Measurements from ENCODE around the gene SLFN5.
"Not testable (repeated sequence)": the region's sequence is repeated elsewhere in the genome, so short reads cannot be mapped to it uniquely, and the experiment has no call there.

The SLFN5 gene

GRCh38 chr17:35291802-35292201, 48.9 kb downstream of the SLFN5 start:
- peak; percentile 47 for DNase-seq (ENCODE audit: low spot score)

DNA sequence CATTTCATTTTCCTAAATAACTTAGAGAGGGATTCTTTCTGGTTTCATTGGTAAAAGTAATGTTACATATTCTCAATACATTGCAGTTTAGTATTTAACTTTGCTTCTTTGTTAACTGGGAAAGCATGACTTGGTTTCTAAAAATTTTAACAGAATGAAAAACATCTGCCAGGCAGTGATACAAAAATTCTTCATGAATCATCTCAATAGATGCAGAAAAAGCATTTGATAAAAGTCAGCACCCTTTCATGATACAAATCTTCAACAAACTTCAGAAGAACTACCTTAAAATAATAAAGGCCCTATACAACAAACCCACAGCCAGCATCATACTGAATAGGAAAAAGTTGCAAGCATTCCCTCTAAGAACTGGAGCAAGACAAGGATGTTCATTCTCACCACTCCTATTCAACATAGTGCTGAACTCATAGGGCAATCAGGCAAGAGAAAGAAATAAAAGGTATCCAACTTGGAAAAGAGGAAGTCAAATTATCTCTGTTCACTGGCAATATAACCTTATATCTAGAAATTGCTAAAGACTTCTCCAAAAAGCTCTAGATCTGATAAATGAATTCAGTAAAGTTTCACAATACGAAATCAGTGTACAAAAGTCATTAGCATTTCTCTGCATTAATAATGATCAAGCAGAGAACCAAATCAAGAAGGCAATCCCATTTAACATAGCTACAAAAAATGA, 50.4 kb downstream of the SLFN5 start:
- no peak for DNase-seq (ENCODE audit: low spot score)

GRCh38 chr17:35294756-35295155, 51.9 kb downstream of the SLFN5 start:
- no peak for DNase-seq (ENCODE audit: low spot score)

DNA sequence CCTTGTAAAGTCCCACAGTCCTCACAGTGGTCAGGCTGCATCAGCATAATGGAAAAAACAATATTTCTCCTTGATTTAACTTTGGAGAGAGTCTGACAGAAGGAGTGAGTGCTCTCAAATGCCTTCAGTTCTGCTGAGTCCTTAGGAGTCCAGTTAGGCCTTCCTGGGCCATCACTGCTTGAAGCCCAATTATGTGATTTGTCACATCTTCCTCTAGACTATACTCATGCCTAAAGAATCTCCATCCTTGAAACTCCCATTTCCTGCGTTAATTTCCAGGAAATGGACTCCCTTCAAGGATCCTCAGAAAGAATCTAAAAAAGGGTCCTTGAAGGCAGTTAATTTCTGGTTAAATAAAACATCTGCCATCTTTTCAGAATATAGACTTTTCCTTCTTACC, 52.8 kb downstream of the SLFN5 start:
- no peak for DNase-seq (ENCODE audit: low spot score)

DNA sequence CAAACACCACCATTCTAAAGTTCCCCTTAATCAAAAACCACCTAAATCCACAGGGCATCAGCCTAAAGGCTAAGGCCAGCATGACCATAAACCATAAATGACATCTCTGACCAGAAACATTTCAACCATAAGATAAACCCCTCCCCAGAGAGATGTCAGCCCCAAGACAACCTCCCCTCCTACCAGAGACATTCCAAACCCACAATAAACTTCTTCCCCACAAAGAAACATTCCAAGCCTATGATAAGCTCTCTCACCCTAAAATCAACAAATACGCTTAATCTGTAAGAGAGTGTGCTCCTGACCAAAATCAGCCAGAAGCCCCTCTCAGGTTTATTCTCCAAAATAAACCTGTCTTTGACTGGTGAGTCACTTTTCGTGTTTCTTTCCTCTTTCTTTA, 54.8 kb downstream of the SLFN5 start:
- no peak for DNase-seq (ENCODE audit: low spot score)

GRCh38 chr17:35298639-35299038, 55.8 kb downstream of the SLFN5 start:
- no peak for DNase-seq (ENCODE audit: low spot score)

- no peak for DNase-seq (ENCODE audit: low spot score)
Observed at GRCh38 chr17:35299135-35299534, 56.3 kb downstream of the SLFN5 start.

GRCh38 chr17:35309345-35309744, 66.5 kb downstream of the SLFN5 start:
- DNase-seq (ENCODE audit: low spot score): not testable (repeated sequence)

GRCh38 chr17:35312346-35312745, 69.5 kb downstream of the SLFN5 start:
- DNase-seq (ENCODE audit: low spot score): no peak

DNA sequence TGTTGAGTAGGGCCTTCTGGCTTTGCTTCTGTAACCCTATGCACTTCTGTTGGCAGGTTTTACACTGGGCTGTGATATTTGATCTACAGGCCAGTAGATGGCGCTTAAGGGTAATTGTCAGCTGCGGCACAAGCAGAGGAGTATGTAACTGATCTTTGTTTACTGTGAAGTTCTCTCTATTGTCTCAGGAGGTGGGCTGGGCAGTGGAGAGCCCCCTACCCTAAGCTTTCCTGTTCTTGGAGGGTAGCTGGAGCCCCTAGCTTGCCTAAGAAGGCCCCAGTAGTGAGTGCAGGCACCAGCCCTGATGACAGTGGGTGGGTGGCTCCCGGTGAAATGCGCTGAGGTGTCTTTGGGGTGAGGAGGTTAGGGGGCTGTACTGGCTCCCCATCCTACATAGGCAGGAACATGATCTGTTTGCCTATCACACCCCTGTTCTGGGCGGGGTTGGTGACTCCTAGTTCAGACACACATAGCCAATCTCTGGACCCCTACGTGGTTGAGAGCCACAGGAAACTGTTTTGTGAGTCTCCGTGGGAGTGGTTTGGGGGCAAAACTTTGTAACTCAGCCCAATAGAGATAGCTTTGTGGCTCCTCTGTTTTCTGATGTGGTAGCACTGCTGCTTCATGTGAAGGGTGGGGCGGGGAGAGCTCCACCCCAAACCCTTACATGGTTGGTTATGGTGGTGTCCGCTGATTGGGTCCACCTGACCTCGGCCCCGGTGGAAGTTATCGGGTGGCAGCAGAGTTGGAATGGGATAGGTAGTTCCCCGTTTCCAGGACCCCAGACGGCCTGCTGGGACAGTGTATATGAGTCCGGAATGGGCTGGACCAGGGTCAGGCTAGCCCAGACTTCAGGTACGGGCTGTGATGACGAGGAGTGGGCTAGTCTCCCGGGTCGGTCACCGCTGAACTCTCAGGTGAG, 70.2 kb downstream of the SLFN5 start:
- DNase-seq (ENCODE audit: low spot score): peak; percentile 68

- peak; percentile 5 for DNase-seq (ENCODE audit: low spot score)
Observed at GRCh38 chr17:35313875-35314409, 71.1 kb downstream of the SLFN5 start.

DNA sequence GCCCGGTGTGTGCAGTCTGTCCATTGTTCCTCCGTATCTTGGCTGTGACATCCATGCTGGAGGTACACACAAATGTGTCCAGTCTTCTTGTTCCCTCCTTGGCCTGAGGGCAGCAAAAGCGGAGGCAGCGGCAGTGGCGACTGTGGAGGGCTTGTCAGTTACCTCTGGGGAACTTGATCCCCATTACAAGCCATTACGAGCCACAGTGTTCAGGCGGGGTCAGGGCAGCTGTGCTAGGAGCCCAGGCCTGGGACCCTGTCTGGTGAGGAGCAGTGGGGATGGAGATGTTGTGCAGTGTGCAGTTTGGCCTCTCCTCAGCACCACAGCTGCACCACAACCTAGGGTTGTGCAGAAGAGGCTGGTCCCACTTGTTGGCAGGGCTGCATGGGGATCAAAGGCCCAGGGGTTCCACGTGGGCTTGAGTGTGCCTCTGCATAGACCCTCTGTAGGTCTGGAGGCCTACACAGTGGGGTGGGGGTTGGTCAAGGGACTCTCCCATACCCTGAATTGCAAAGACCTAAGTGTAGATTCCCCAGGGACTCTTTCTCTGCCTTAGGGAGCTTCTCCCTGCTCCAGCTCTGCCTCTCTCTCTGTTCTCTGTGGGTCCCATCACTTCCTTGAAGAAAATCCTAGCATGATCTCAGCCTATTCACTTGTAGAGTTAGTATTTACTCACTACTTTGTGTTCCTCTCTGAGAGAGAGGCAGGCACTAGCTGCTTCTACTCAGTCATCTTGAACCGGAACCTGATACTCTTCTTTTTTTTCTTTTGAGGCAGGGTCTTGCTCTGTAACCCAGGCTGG, 71.7 kb downstream of the SLFN5 start:
- no peak for DNase-seq (ENCODE audit: low spot score)

DNA sequence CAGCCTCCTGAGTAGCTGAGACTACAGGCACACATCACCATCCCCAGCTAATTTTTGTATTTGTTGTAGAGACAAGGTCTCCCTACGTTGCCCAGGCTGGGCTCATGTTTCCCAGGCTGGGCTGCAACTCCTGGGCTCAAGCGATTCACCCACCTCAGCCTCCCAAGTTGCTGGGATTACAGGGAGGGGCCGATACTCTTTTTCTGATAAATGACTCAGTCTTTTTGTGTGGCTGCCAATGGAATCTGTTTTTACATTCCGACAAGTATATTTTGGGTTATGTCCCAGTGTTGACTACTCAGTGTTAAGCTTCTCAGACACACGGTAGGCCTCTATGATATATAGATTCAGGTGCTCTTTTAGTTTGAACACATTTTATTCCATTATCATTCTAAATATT, 72.4 kb downstream of the SLFN5 start:
- peak; percentile 80 for DNase-seq (ENCODE audit: low spot score)

DNA sequence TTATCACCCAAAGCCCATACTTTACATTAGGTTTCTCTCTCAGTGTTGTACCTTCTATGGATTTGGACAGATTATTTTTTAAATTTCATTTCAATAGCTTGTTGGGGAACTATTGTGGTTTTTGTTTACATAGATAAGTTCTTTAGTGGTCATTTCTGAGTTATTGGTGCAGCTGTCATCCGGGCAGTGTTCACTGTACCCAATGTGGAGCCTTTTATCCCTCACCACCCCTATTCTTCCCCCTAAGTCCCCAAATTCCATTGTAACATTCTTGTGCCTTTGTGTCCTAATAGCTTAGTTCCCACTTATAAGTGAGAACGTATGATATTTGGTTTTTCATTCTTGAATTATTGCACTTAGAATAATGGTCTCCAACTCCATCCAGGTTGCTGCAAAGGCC, 73.1 kb downstream of the SLFN5 start:
- no peak for DNase-seq (ENCODE audit: low spot score)

DNA sequence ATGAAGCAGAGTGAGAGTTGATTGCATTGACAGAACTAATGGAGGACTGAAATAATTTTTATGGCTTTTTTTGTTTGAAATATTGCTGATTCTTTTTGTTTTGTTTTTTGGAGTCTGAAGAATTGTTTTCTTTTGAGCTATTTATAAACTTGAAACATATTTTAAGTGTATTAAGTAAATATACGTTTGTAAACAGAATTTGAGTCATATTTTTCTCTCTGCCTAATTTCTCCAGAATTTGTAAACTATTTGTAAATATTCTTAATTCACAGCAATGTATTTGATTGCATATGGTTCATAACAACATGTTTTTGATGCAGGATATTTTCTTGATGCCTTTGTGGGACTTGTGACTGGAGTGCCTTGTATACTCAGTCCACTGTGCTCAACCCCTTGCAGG, 79.9 kb downstream of the SLFN5 start:
- DNase-seq (ENCODE audit: low spot score): no peak

All from AG08395 (cell line).